DND-41 (cell line): ENCODE data around the gene KRT80.

ENCODE experiments used
- CTCF ChIP-seq: IDR thresholded peaks from 2 replicates; pipeline ENCODE4 v1.5.1; 2012; ENCODE audit warnings: borderline replicate concordance, low read length, moderate library complexity, mild to moderate bottlenecking; ENCODE audit not compliant: poor library complexity, severe bottlenecking; ENCODE audit errors: extremely low read depth
- EZH2 ChIP-seq: IDR thresholded peaks from 3 replicates; pipeline ENCODE4 v1.6.1; 2012; ENCODE audit warnings: borderline replicate concordance, low read depth, mild to moderate bottlenecking, moderate library complexity, low read length, inconsistent platforms; ENCODE audit not compliant: severe bottlenecking

DNA sequence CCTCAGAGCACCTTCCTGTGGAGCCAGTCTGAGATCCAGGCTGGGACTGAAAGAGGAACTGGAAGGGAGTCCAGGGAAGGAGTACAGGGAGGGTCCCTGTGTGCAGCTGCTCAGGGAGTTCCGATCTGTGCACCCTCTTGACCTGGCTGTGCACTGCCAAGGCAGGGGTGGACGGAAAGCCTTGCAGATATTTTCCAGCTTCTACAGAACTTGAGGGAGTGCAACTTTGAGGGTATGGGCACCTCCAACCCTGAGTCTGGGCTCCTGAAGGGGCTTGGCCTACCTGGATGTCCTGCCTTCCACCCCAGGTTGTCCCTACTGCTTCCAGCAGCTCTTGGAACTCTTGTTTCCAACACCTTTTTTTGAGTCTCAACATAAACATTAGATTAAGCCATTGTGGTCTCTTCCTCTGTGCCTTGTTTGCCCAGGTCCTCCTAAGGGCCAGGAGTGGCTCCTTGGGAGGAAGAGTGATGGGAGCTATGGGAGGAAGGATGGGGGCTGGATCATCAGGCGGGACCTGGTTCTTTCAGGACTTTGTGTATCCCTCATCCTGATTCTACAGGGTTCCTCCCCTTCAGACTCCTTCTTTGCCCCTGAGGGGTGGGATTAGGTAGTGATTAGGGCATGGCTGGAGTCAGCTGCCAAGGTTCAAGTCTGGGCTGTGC, 44.7 kb upstream of the KRT80 start:
- TF ChIP-seq EZH2: no peak
- TF ChIP-seq CTCF: no peak
